Gastrocnemius medialis (tissue), 4 donors: ENCODE measurements around the gene PRR5L. TPM values are rescaled to one million over a fixed set of nuclear protein-coding genes. Genes with fewer than 3 reads are reported as not detected.

Experiments
- ATAC-seq, 2 donors: fragments of 150-250 bp; one replicate each; pipeline ENCODE4 v1.9.1; 2016
- DNase-seq, 2 donors: peaks; one replicate each; pipeline ENCODE4 v3.0.0-alpha.2; 2019
- H3K27ac ChIP-seq, 4 donors: fragments of 200-600 bp; sonication (generic); 1 replicate in 1 of 4; 2 replicates in 3 of 4; pipeline ENCODE4 v1.5.1; 2016 to 2018; ENCODE audit warnings: mild to moderate bottlenecking in 2 of 4, moderate library complexity in 1 of 4
- H3K27me3 ChIP-seq, 3 donors: fragments of 200-600 bp; sonication (generic) in 2 of 3; 1 replicate in 1 of 3; 2 replicates in 2 of 3; pipeline versions ENCODE4 v1.5.1 to v1.6.0; 2016 to 2019; ENCODE audit warnings: mild to moderate bottlenecking in 1 of 3, moderate library complexity in 1 of 3
- H3K36me3 ChIP-seq, 2 donors: fragments of 200-600 bp; sonication (generic) in 1 of 2; one replicate each; pipeline ENCODE4 v1.5.1; 2017 to 2018
- H3K4me1 ChIP-seq, 2 donors: fragments of 200-600 bp; sonication (generic) in 1 of 2; one replicate each; pipeline ENCODE4 v1.5.1; 2016 to 2017; ENCODE audit warnings: mild to moderate bottlenecking in 2 of 2
- H3K4me3 ChIP-seq, 4 donors: fragments of 200-600 bp; sonication (generic) in 3 of 4; 1 replicate in 1 of 4; 2 replicates in 3 of 4; pipeline ENCODE4 v1.5.1; 2016 to 2019; ENCODE audit warnings: mild to moderate bottlenecking in 2 of 4
- H3K9me3 ChIP-seq, 3 donors: fragments of 200-600 bp; sonication (generic) in 2 of 3; 1 replicate in 1 of 3; 2 replicates in 2 of 3; pipeline ENCODE4 v1.5.1; 2016 to 2019
- CTCF ChIP-seq, 5 experiments: fragments of 450-650 bp in 3 of 5; fragments of 200-600 bp in 2 of 5; sonication (generic) in 2 of 5; IDR thresholded peaks in 4 of 5; conservative IDR thresholded peaks in 1 of 5; 1 replicate in 4 of 5; 2 replicates in 1 of 5; pipeline ENCODE4 v1.5.1; 2016 to 2019; ENCODE audit warnings: antibody characterized with exemption in 5 of 5, mild to moderate bottlenecking in 3 of 5, moderate library complexity in 3 of 5
- POLR2A ChIP-seq, 2 donors: fragments of 450-650 bp; IDR thresholded peaks; one replicate each; pipeline ENCODE4 v1.6.1; 2017; ENCODE audit warnings: antibody characterized with exemption in 2 of 2, mild to moderate bottlenecking in 2 of 2, moderate library complexity in 2 of 2
- in situ Hi-C, 4 donors: fragments of 200-750 bp; cut with MboI; loops; one replicate each; pipeline versions ENCODE4 v1.15.0 to v1.8.0; 2017; ENCODE audit warnings: low sequenced_read_pairs in 4 of 4
- intact Hi-C: fragments of 100-400 bp; cut with DNase I; formaldehyde crosslinking; loops from one replicate; pipeline ENCODE4 v1.15.1; 2023; ENCODE audit warnings: low total_unique reads
- total RNA-seq, 4 donors: library from RNA; depleted of rRNA; stranded (reverse); fragments of >200 nt; gene quantifications; one replicate each; pipeline versions ENCODE4 v1.1.0 to v1.2.3, GENCODE V29; 2016

The PRR5L gene
- total RNA-seq, 4 donors from 2014 or later, result 0.46 to 3.2 (median 1.2) TPM

GRCh38 chr11:36438126-36438525, 142.0 kb downstream of the PRR5L start:
- Histone ChIP-seq H3K36me3 (no peaks in the 10 kb centered on the region), H3K27ac (no peak overlapping the region), H3K27me3 (no peaks in the 10 kb centered on the region), H3K4me1 (peaks cover 10 to 16% of the 10 kb centered on the region in 2 donors), H3K9me3 (no peaks in the 10 kb centered on the region), H3K4me3 (no peak overlapping the region)
- DNase-seq, result no peak
- no peak for TF ChIP-seq CTCF (IDR thresholded peaks at IDR 0.05 in 4 of 5, conservative IDR thresholded peaks at IDR 0.05 in 1 of 5)
- no peak for TF ChIP-seq POLR2A (IDR thresholded peaks at IDR 0.05)
- intact Hi-C loops (loop anchor here (5.0 kb wide), 1 partner anchor 56 kb away; no protein-coding TSS in a partner anchor), in situ Hi-C loops (no loop called here)
- ATAC-seq, result no peak

GRCh38 chr11:36441610-36442208, 145.6 kb downstream of the PRR5L start:
- TF ChIP-seq POLR2A (IDR thresholded peaks at IDR 0.05) (no peak), CTCF (IDR thresholded peaks at IDR 0.05 in 4 of 5, conservative IDR thresholded peaks at IDR 0.05 in 1 of 5) (no peak)
- no peaks in the 10 kb centered on the region for H3K9me3 ChIP-seq
- no peaks in the 10 kb centered on the region for H3K36me3 ChIP-seq
- H3K27ac ChIP-seq, result no peak overlapping the region
- H3K4me1 ChIP-seq, result peaks cover 0 to 6% of the 10 kb centered on the region in 2 donors
- no peak overlapping the region for H3K4me3 ChIP-seq
- intact Hi-C loops, result no loop called here
- H3K27me3 ChIP-seq, result no peaks in the 10 kb centered on the region
- ATAC-seq (peak; percentile 41 to 70), DNase-seq (no peak)
- in situ Hi-C loops, result no loop called here

GRCh38 chr11:36443661-36444060, 147.6 kb downstream of the PRR5L start:
- ATAC-seq (no peak), DNase-seq (no peak)
- TF ChIP-seq CTCF (IDR thresholded peaks at IDR 0.05 in 4 of 5, conservative IDR thresholded peaks at IDR 0.05 in 1 of 5) (no peak), POLR2A (IDR thresholded peaks at IDR 0.05) (no peak)
- Histone ChIP-seq H3K4me3 (no peak overlapping the region), H3K27ac (no peak overlapping the region), H3K27me3 (no peaks in the 10 kb centered on the region), H3K4me1 (peaks cover 0 to 12% of the 10 kb centered on the region in 2 donors), H3K36me3 (no peaks in the 10 kb centered on the region), H3K9me3 (no peaks in the 10 kb centered on the region)
- intact Hi-C loops, result no loop called here
- in situ Hi-C loops, result no loop called here

GRCh38 chr11:36446135-36446534, 150.0 kb downstream of the PRR5L start:
- H3K27ac ChIP-seq, result no peak overlapping the region
- no peak overlapping the region for H3K4me3 ChIP-seq
- no peaks in the 10 kb centered on the region for H3K27me3 ChIP-seq
- H3K4me1 ChIP-seq, result peaks cover 7 to 12% of the 10 kb centered on the region in 2 donors
- TF ChIP-seq POLR2A (IDR thresholded peaks at IDR 0.05) (no peak), CTCF (IDR thresholded peaks at IDR 0.05 in 4 of 5, conservative IDR thresholded peaks at IDR 0.05 in 1 of 5) (no peak)
- in situ Hi-C loops (no loop called here), intact Hi-C loops (no loop called here)
- H3K36me3 ChIP-seq, result no peaks in the 10 kb centered on the region
- no peaks in the 10 kb centered on the region for H3K9me3 ChIP-seq
- ATAC-seq, result no peak
- DNase-seq, result no peak

- DNase-seq, result no peak
- no peak overlapping the region for H3K27ac ChIP-seq
- ATAC-seq, result no peak
- no peaks in the 10 kb centered on the region for H3K9me3 ChIP-seq
- intact Hi-C loops, result no loop called here
- no peaks in the 10 kb centered on the region for H3K27me3 ChIP-seq
- in situ Hi-C loops, result no loop called here
- H3K4me1 ChIP-seq, result peaks cover 6 to 7% of the 10 kb centered on the region in 2 donors
- H3K36me3 ChIP-seq, result no peaks in the 10 kb centered on the region
- TF ChIP-seq CTCF (IDR thresholded peaks at IDR 0.05 in 4 of 5, conservative IDR thresholded peaks at IDR 0.05 in 1 of 5) (no peak), POLR2A (IDR thresholded peaks at IDR 0.05) (no peak)
- no peak overlapping the region for H3K4me3 ChIP-seq
Measured at GRCh38 chr11:36447514-36447913, 151.4 kb downstream of the PRR5L start.
